Measurements from ENCODE around the gene CEP72. TPM values are rescaled to one million over a fixed set of nuclear protein-coding genes. Genes with fewer than 3 reads are reported as not detected.
"Not testable (repeated sequence)": the region's sequence is repeated elsewhere in the genome, so short reads cannot be mapped to it uniquely, and the experiment has no call there.

Gene CEP72
- total RNA-seq, 4 donors from 2014 or later: 3.3 to 6.6 (median 5.0) TPM

DNA sequence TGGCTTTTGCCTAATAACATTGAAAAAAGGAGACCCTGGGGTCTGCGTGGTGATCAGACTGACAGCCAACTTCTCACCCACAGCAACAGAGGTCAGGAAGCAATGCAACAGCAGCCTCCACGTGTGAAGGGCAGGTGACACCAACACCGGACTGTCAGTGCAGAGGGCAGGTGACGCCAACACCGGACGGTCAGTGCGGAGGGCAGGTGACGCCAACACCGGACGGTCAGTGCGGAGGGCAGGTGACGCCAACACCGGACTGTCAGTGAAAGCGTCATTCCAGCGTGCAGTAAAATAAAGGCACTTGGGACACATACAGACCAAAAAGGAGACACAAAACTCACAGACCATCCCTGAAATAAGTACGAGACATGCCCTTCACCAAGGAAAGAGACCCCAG, 37.2 kb upstream of the CEP72 start:
- Histone ChIP-seq H3K4me3 (no peak overlapping the region), H3K36me3 (no peaks in the 10 kb centered on the region), H3K27me3 (peaks cover 0 to 8% of the 10 kb centered on the region in 2 donors), H3K4me1 (no peaks in the 10 kb centered on the region), H3K27ac (no peak overlapping the region), H3K9me3 (peaks cover 0 to 25% (median 0%) of the 10 kb centered on the region in 4 donors)
- TF ChIP-seq EP300 (IDR thresholded peaks at IDR 0.05): no peak
- no peak for TF ChIP-seq POLR2A (IDR thresholded peaks at IDR 0.05)
- TF ChIP-seq CTCF (IDR thresholded peaks at IDR 0.05): no peak
- no peak for DNase-seq (ENCODE audit: low spot score in 2 of 2)
- WGBS, 2 donors: 85 to 93% methylated on average over 16 of the region's 16 CpGs

DNA sequence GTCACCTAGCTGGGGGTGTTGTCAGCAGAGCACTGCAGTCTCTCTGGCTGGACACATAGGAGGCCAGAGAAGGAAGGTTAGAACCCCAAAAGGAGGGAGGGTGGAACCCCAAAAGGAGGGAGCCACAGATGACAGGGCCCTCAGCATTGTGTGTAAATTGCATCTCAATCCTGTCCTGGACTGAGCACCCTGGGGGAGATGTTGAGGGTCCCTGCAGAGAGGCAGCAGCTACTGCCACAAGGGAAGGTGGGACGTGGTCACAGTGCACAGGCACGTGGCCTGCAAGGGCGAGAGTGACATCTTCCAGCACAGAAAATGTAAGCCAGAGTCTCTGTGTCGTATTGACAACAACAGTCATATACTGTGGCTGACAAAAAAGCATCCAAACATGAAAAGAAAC, 36.5 kb upstream of the CEP72 start:
- DNase-seq (ENCODE audit: low spot score in 2 of 2): no peak
- no peak overlapping the region for H3K27ac ChIP-seq
- TF ChIP-seq POLR2A (IDR thresholded peaks at IDR 0.05) (no peak), EP300 (IDR thresholded peaks at IDR 0.05) (no peak), CTCF (IDR thresholded peaks at IDR 0.05) (no peak)
- H3K4me3 ChIP-seq: no peak overlapping the region
- 79 to 87% methylated on average over 4 of the region's 4 CpGs for WGBS, 2 donors
- H3K4me1 ChIP-seq: no peaks in the 10 kb centered on the region
- peaks cover 0 to 25% (median 0%) of the 10 kb centered on the region in 4 donors for H3K9me3 ChIP-seq
- H3K27me3 ChIP-seq: peaks cover 0 to 10% of the 10 kb centered on the region in 2 donors
- no peaks in the 10 kb centered on the region for H3K36me3 ChIP-seq

DNA sequence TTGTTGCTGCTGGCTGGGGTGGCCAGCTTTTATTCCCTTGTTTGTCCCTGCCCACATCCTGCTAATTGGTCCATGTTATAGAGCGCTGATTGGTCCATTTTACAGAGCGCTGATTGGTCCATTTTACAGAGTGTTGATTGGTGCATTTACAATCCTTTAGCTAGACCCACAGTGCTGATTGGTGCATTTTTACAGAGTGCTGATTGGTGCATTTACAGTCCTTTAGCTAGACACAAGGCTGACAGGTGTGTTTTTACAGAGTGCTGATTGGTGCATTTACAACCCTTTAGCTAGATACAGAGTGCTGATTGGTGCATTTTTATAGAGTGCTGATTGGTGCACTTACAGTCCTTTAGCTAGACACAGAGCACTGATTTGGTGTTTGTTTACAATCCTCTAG, 34.9 kb upstream of the CEP72 start:
- not testable (repeated sequence) for H3K36me3 ChIP-seq; H3K27ac ChIP-seq; H3K4me1 ChIP-seq; H3K4me3 ChIP-seq; DNase-seq (ENCODE audit: low spot score in 2 of 2); H3K27me3 ChIP-seq
- 91 to 93% methylated on average over 2 of the region's 2 CpGs for WGBS, 2 donors
- H3K9me3 ChIP-seq: peaks cover 0 to 25% (median 0%) of the 10 kb centered on the region in 4 donors

DNA sequence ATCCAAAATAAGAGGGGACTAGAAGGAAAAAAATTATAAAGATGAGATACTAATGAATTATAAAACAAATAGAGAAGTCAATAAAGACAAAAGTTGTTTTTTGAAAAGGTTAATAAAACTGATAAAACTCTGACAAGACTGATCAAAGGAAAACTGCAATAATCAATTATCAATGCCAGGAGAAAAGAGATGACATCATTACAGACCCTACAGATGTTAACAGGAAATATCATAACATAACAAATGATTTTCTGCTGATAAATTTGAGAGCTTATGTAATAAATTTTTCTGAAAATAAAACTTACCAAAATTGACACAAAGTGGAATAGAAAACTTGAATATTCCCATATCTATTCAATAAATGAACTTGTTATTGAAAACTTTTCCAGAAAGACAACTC, 34.3 kb upstream of the CEP72 start:
- no peak for DNase-seq (ENCODE audit: low spot score in 2 of 2)
- no peak overlapping the region for H3K27ac ChIP-seq
- H3K4me1 ChIP-seq: no peaks in the 10 kb centered on the region
- no peak overlapping the region for H3K4me3 ChIP-seq
- no peak for TF ChIP-seq POLR2A (IDR thresholded peaks at IDR 0.05)
- TF ChIP-seq EP300 (IDR thresholded peaks at IDR 0.05): no peak
- no peak for TF ChIP-seq CTCF (IDR thresholded peaks at IDR 0.05)
- peaks cover 0 to 10% of the 10 kb centered on the region in 2 donors for H3K27me3 ChIP-seq
- H3K36me3 ChIP-seq: no peaks in the 10 kb centered on the region
- H3K9me3 ChIP-seq: peaks cover 0 to 25% (median 0%) of the 10 kb centered on the region in 4 donors

GRCh38 chr5:579211-579610, 32.9 kb upstream of the CEP72 start:
- DNase-seq (ENCODE audit: low spot score in 2 of 2): no peak
- WGBS, 2 donors: 84 to 86% methylated on average over 10 of the region's 10 CpGs
- no peak overlapping the region for H3K27ac ChIP-seq
- no peak for TF ChIP-seq POLR2A (IDR thresholded peaks at IDR 0.05)
- TF ChIP-seq CTCF (IDR thresholded peaks at IDR 0.05): no peak
- no peak for TF ChIP-seq EP300 (IDR thresholded peaks at IDR 0.05)
- no peak overlapping the region for H3K4me3 ChIP-seq
- peaks cover 0 to 25% (median 0%) of the 10 kb centered on the region in 4 donors for H3K9me3 ChIP-seq
- H3K4me1 ChIP-seq: no peaks in the 10 kb centered on the region
- peaks cover 0 to 13% of the 10 kb centered on the region in 2 donors for H3K27me3 ChIP-seq
- no peaks in the 10 kb centered on the region for H3K36me3 ChIP-seq
